ENCODE results near the gene NRDC. TPM values are rescaled to one million over a fixed set of nuclear protein-coding genes. Genes with fewer than 3 reads are reported as not detected.

Gene NRDC
- total RNA-seq, 1 donor from 2014 or later = 83.0 TPM

DNA sequence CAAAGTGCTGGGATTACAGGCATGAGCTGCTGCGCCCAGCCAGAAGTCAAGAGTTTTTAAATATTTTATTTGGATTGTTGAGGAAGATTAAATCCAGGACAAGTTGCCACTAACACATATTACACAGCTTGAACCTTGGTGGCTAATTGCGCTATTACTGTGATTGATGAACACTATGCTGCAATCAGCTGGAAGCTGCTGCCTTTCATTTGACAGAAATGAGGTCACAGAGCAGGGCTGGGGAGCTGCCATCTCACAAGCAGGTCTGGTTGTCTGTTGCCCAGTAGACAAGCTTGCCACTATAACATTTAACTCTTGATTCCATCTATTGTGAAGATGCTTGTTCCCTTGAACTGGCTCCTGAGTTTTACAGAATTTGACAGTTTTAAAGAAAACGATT is 37.4 kb upstream of the NRDC start:
- Histone ChIP-seq H3K4me3 (ENCODE audit: low read length in 3 of 3) (no peak overlapping the region), H3K36me3 (ENCODE audit: control insufficient read depth in 3 of 3, insufficient read depth in 3 of 3, low read length in 3 of 3) (no peaks in the 10 kb centered on the region), H3K27me3 (ENCODE audit: control insufficient read depth in 3 of 3, insufficient read depth in 3 of 3, low read length in 3 of 3) (peaks cover 14 to 30% (median 16%) of the 10 kb centered on the region in 3 donors), H3K27ac (ENCODE audit: low read depth, low read length) (no peak overlapping the region), H3K9ac (ENCODE audit: low read depth in 1 of 3, low read length in 3 of 3) (no peak overlapping the region), H3K9me3 (ENCODE audit: control insufficient read depth in 3 of 3, low read length in 3 of 3) (no peaks in the 10 kb centered on the region), H3K4me1 (ENCODE audit: control insufficient read depth in 3 of 3, insufficient read depth in 3 of 3, low read length in 3 of 3) (no peaks in the 10 kb centered on the region)

- Histone ChIP-seq H3K27ac (ENCODE audit: low read depth, low read length) (no peak overlapping the region), H3K27me3 (ENCODE audit: control insufficient read depth in 3 of 3, insufficient read depth in 3 of 3, low read length in 3 of 3) (peaks cover 11 to 34% (median 23%) of the 10 kb centered on the region in 3 donors), H3K9me3 (ENCODE audit: control insufficient read depth in 3 of 3, low read length in 3 of 3) (no peaks in the 10 kb centered on the region), H3K4me1 (ENCODE audit: control insufficient read depth in 3 of 3, insufficient read depth in 3 of 3, low read length in 3 of 3) (no peaks in the 10 kb centered on the region), H3K4me3 (ENCODE audit: low read length in 3 of 3) (no peak overlapping the region), H3K9ac (ENCODE audit: low read depth in 1 of 3, low read length in 3 of 3) (no peak overlapping the region), H3K36me3 (ENCODE audit: control insufficient read depth in 3 of 3, insufficient read depth in 3 of 3, low read length in 3 of 3) (no peaks in the 10 kb centered on the region)
Measured at GRCh38 chr1:51912881-51913280, 34.4 kb upstream of the NRDC start.

GRCh38 chr1:51910221-51911000 is 31.9 kb upstream of the NRDC start:
- Histone ChIP-seq H3K36me3 (ENCODE audit: control insufficient read depth in 3 of 3, insufficient read depth in 3 of 3, low read length in 3 of 3) (no peaks in the 10 kb centered on the region), H3K27me3 (ENCODE audit: control insufficient read depth in 3 of 3, insufficient read depth in 3 of 3, low read length in 3 of 3) (peaks cover 22 to 38% (median 29%) of the 10 kb centered on the region in 3 donors), H3K9me3 (ENCODE audit: control insufficient read depth in 3 of 3, low read length in 3 of 3) (no peaks in the 10 kb centered on the region), H3K4me3 (ENCODE audit: low read length in 3 of 3) (no peak overlapping the region), H3K27ac (ENCODE audit: low read depth, low read length) (no peak overlapping the region), H3K4me1 (ENCODE audit: control insufficient read depth in 3 of 3, insufficient read depth in 3 of 3, low read length in 3 of 3) (no peaks in the 10 kb centered on the region), H3K9ac (ENCODE audit: low read depth in 1 of 3, low read length in 3 of 3) (no peak overlapping the region)

- no peaks in the 10 kb centered on the region for H3K9me3 ChIP-seq (ENCODE audit: control insufficient read depth in 3 of 3, low read length in 3 of 3)
- H3K27me3 ChIP-seq (ENCODE audit: control insufficient read depth in 3 of 3, insufficient read depth in 3 of 3, low read length in 3 of 3) = peaks cover 29 to 34% (median 31%) of the 10 kb centered on the region in 3 donors
- H3K36me3 ChIP-seq (ENCODE audit: control insufficient read depth in 3 of 3, insufficient read depth in 3 of 3, low read length in 3 of 3) = no peaks in the 10 kb centered on the region
- H3K4me3 ChIP-seq (ENCODE audit: low read length in 3 of 3) = no peak overlapping the region
- no peak overlapping the region for H3K27ac ChIP-seq (ENCODE audit: low read depth, low read length)
- H3K4me1 ChIP-seq (ENCODE audit: control insufficient read depth in 3 of 3, insufficient read depth in 3 of 3, low read length in 3 of 3) = no peaks in the 10 kb centered on the region
- H3K9ac ChIP-seq (ENCODE audit: low read depth in 1 of 3, low read length in 3 of 3) = no peak overlapping the region
Measured at GRCh38 chr1:51908499-51908898, 30.0 kb upstream of the NRDC start.

GRCh38 chr1:51907079-51907702 is 28.7 kb upstream of the NRDC start:
- no peak overlapping the region for H3K4me3 ChIP-seq (ENCODE audit: low read length in 3 of 3)
- no peak overlapping the region for H3K27ac ChIP-seq (ENCODE audit: low read depth, low read length)
- H3K4me1 ChIP-seq (ENCODE audit: control insufficient read depth in 3 of 3, insufficient read depth in 3 of 3, low read length in 3 of 3) = no peaks in the 10 kb centered on the region
- no peaks in the 10 kb centered on the region for H3K9me3 ChIP-seq (ENCODE audit: control insufficient read depth in 3 of 3, low read length in 3 of 3)
- no peak overlapping the region for H3K9ac ChIP-seq (ENCODE audit: low read depth in 1 of 3, low read length in 3 of 3)
- peaks cover 33 to 37% (median 34%) of the 10 kb centered on the region in 3 donors for H3K27me3 ChIP-seq (ENCODE audit: control insufficient read depth in 3 of 3, insufficient read depth in 3 of 3, low read length in 3 of 3)
- no peaks in the 10 kb centered on the region for H3K36me3 ChIP-seq (ENCODE audit: control insufficient read depth in 3 of 3, insufficient read depth in 3 of 3, low read length in 3 of 3)

DNA sequence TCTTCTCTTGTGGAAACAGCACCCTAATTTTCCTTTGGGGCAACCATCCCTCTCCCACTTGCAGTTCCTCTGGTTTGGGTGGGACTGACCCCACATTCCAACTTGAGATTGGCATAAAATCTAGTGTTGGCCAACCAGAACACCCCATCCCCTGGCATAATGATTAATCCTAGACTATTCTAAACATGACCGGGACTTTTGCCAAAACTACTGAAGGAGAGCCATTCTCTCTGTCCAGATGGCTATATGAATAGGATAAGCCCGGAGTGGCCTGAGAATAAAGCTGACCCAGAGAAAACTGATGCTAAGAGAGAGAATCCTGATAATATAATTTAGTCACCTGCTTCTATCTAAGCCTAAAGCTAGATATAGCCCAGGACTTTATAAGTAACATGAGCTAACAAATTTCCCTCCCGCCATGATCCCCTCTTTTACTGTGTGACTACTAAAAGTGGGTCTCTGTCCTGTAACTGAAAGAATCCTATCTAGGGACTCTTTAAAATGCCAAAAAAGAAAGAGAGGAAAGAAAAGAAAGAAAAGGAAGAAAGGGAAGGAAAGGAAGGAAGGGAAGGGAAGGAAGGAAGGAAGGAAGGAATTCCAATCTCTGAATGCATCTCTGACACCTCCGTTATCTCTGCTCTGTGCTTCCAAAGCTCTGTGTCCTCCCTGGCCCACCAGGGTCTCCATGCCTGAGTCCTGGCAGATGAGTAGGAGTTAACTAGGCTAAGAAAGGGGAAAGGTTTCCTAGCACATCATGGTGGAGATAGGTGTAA is 28.0 kb upstream of the NRDC start:
- Histone ChIP-seq H3K4me1 (ENCODE audit: control insufficient read depth in 3 of 3, insufficient read depth in 3 of 3, low read length in 3 of 3) (no peaks in the 10 kb centered on the region), H3K27ac (ENCODE audit: low read depth, low read length) (no peak overlapping the region), H3K9ac (ENCODE audit: low read depth in 1 of 3, low read length in 3 of 3) (no peak overlapping the region), H3K4me3 (ENCODE audit: low read length in 3 of 3) (no peak overlapping the region), H3K27me3 (ENCODE audit: control insufficient read depth in 3 of 3, insufficient read depth in 3 of 3, low read length in 3 of 3) (peaks cover 33 to 37% (median 37%) of the 10 kb centered on the region in 3 donors), H3K36me3 (ENCODE audit: control insufficient read depth in 3 of 3, insufficient read depth in 3 of 3, low read length in 3 of 3) (no peaks in the 10 kb centered on the region), H3K9me3 (ENCODE audit: control insufficient read depth in 3 of 3, low read length in 3 of 3) (no peaks in the 10 kb centered on the region)

DNA sequence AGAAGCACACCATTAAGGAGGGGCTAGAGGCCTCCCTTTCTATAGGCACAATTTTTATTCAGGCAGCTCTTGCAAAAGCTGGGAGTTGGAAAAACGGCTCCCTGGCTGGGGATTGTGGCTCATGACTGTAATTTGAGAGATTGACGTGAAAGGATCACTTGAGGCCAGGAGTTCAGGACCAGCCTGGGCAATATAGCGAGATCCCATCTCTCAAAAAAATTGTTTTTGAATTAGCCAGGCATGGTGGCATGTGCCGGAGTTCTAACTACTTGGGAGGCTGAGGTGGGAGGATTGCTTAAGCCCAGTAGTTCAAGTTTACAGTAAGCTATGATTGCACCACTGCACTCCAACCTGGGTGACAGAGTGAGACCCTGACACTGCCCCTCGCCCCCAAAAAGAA is 23.9 kb upstream of the NRDC start:
- Histone ChIP-seq H3K4me3 (ENCODE audit: low read length in 3 of 3) (no peak overlapping the region), H3K27me3 (ENCODE audit: control insufficient read depth in 3 of 3, insufficient read depth in 3 of 3, low read length in 3 of 3) (peaks cover 25 to 33% (median 33%) of the 10 kb centered on the region in 3 donors), H3K9ac (ENCODE audit: low read depth in 1 of 3, low read length in 3 of 3) (no peak overlapping the region), H3K27ac (ENCODE audit: low read depth, low read length) (no peak overlapping the region), H3K4me1 (ENCODE audit: control insufficient read depth in 3 of 3, insufficient read depth in 3 of 3, low read length in 3 of 3) (no peaks in the 10 kb centered on the region), H3K9me3 (ENCODE audit: control insufficient read depth in 3 of 3, low read length in 3 of 3) (no peaks in the 10 kb centered on the region), H3K36me3 (ENCODE audit: control insufficient read depth in 3 of 3, insufficient read depth in 3 of 3, low read length in 3 of 3) (no peaks in the 10 kb centered on the region)

GRCh38 chr1:51901151-51901550 is 22.6 kb upstream of the NRDC start:
- Histone ChIP-seq H3K27ac (ENCODE audit: low read depth, low read length) (no peak overlapping the region), H3K27me3 (ENCODE audit: control insufficient read depth in 3 of 3, insufficient read depth in 3 of 3, low read length in 3 of 3) (peaks cover 26 to 35% (median 29%) of the 10 kb centered on the region in 3 donors), H3K4me1 (ENCODE audit: control insufficient read depth in 3 of 3, insufficient read depth in 3 of 3, low read length in 3 of 3) (no peaks in the 10 kb centered on the region), H3K4me3 (ENCODE audit: low read length in 3 of 3) (no peak overlapping the region), H3K9me3 (ENCODE audit: control insufficient read depth in 3 of 3, low read length in 3 of 3) (no peaks in the 10 kb centered on the region), H3K9ac (ENCODE audit: low read depth in 1 of 3, low read length in 3 of 3) (no peak overlapping the region), H3K36me3 (ENCODE audit: control insufficient read depth in 3 of 3, insufficient read depth in 3 of 3, low read length in 3 of 3) (no peaks in the 10 kb centered on the region)

- Histone ChIP-seq H3K27me3 (ENCODE audit: control insufficient read depth in 3 of 3, insufficient read depth in 3 of 3, low read length in 3 of 3) (peaks cover 20 to 35% (median 29%) of the 10 kb centered on the region in 3 donors), H3K27ac (ENCODE audit: low read depth, low read length) (no peak overlapping the region), H3K36me3 (ENCODE audit: control insufficient read depth in 3 of 3, insufficient read depth in 3 of 3, low read length in 3 of 3) (no peaks in the 10 kb centered on the region)
Measured at GRCh38 chr1:51899022-51899421, 20.5 kb upstream of the NRDC start.

More at GRCh38 chr1:51899022-51899421, 20.5 kb upstream of the NRDC start:
- Histone ChIP-seq H3K9ac (ENCODE audit: low read depth in 1 of 3, low read length in 3 of 3) (no peak overlapping the region), H3K9me3 (ENCODE audit: control insufficient read depth in 3 of 3, low read length in 3 of 3) (no peaks in the 10 kb centered on the region), H3K4me1 (ENCODE audit: control insufficient read depth in 3 of 3, insufficient read depth in 3 of 3, low read length in 3 of 3) (no peaks in the 10 kb centered on the region), H3K4me3 (ENCODE audit: low read length in 3 of 3) (no peak overlapping the region)

All from skeletal muscle tissue (tissue), 4 donors.